ENCODE data around the gene SPIN3. TPM values are rescaled to one million over a fixed set of nuclear protein-coding genes. Genes with fewer than 3 reads are reported as not detected.

The SPIN3 gene
- total and polyA plus RNA-seq, 2 of the 13 experiments (the other 11 are each of a cell fraction or from before 2014, with no cell fraction given), result 8.4 to 8.8 TPM

DNA sequence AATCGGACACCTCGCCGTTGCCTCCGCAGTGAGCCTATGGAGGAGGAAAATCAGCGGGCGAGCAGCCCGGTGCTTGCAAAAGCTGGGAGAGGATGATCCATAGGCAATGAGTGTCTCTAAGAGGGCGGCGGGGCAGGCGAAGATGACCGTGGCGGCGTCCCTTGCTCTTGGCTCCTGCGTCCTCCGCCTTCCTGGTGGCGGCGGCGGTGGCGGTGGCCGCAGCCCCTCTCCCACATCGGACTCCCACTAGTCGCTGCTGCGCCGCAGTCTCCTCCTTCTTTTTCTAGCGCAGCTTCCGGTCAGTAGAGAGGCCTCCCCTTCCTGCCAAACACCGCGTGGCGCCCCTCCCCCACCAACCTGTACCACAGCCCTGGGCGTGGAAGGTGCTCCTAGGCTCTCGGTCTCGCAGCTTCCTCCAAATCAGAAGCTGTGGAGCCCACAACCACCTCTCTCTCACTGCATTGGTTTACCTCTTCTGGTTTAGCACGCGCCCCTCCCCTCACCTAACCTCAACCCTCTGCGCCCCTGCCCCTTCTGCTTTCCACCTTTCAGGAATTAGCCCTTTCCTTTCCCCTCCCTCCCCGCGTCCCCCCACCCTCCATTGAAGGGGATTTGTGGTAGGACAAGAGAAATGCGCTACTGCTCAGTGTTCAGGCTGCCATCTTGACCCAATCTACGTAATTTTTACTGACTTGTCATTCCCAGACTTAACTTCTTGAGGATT, at the start of gene SPIN3 (continued):
- TF ChIP-seq GABPB1 (CRISPR knock-in tag; IDR thresholded peaks at IDR 0.05), result peak; percentile 92
- 0 out of 2 replicates have a peak, but pooled peaks have one; percentile 33 for TF ChIP-seq KAT7 (CRISPR knock-in tag; IDR thresholded peaks at IDR 0.05; ENCODE audit: borderline replicate concordance)
- TF ChIP-seq, protein P1, sequence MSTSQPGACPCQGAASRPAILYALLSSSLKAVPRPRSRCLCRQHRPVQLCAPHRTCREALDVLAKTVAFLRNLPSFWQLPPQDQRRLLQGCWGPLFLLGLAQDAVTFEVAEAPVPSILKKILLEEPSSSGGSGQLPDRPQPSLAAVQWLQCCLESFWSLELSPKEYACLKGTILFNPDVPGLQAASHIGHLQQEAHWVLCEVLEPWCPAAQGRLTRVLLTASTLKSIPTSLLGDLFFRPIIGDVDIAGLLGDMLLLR (CRISPR knock-in tag; IDR thresholded peaks at IDR 0.05), result peak; percentile 46; the same call in 1 of the 2 replicates
- peak; percentile 77 for TF ChIP-seq YEATS4 (CRISPR knock-in tag; IDR thresholded peaks at IDR 0.05; ENCODE audit: borderline replicate concordance)
- TF ChIP-seq ZNF788 (CRISPR knock-in tag; IDR thresholded peaks at IDR 0.05; ENCODE audit: borderline replicate concordance), result peak; percentile 85
- peak; percentile 36 for TF ChIP-seq YY1 (IDR thresholded peaks at IDR 0.05; ENCODE audit: insufficient read depth, insufficient replicate concordance, low read depth, low read length)
- TF ChIP-seq KMT2A (CRISPR knock-in tag; IDR thresholded peaks at IDR 0.05), result peak; percentile 60; the same call in 1 of the 2 replicates
- no peak for TF ChIP-seq PAWR (CRISPR knock-in tag; IDR thresholded peaks at IDR 0.05; ENCODE audit: borderline replicate concordance)
- TF ChIP-seq PITX1 (CRISPR knock-in tag; IDR thresholded peaks at IDR 0.05), result 0 out of 2 replicates have a peak, but pooled peaks have one; percentile 27
- TF ChIP-seq LCORL (IDR thresholded peaks at IDR 0.05), result no peak
- TF ChIP-seq LCORL (CRISPR knock-in tag; IDR thresholded peaks at IDR 0.05), result peak; percentile 52; the same call in 1 of the 2 replicates
- peak; percentile 72 for TF ChIP-seq ETV5 (CRISPR knock-in tag; IDR thresholded peaks at IDR 0.05; ENCODE audit: borderline replicate concordance)
- TF ChIP-seq, protein P2, sequence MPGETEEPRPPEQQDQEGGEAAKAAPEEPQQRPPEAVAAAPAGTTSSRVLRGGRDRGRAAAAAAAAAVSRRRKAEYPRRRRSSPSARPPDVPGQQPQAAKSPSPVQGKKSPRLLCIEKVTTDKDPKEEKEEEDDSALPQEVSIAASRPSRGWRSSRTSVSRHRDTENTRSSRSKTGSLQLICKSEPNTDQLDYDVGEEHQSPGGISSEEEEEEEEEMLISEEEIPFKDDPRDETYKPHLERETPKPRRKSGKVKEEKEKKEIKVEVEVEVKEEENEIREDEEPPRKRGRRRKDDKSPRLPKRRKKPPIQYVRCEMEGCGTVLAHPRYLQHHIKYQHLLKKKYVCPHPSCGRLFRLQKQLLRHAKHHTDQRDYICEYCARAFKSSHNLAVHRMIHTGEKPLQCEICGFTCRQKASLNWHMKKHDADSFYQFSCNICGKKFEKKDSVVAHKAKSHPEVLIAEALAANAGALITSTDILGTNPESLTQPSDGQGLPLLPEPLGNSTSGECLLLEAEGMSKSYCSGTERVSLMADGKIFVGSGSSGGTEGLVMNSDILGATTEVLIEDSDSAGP (CRISPR knock-in tag; IDR thresholded peaks at IDR 0.05; ENCODE audit: borderline replicate concordance), result peak; percentile 59; the same call in 1 of the 2 replicates
- TF ChIP-seq ZNF382 (CRISPR knock-in tag; IDR thresholded peaks at IDR 0.05; ENCODE audit: borderline replicate concordance), result no peak
- TF ChIP-seq POLR2G (IDR thresholded peaks at IDR 0.05; ENCODE audit: low read depth, low read length), result peak; percentile 90
- no peak for TF ChIP-seq ZBTB1 (CRISPR knock-in tag; IDR thresholded peaks at IDR 0.05; ENCODE audit: borderline replicate concordance)
- TF ChIP-seq NR2F1 (CRISPR knock-in tag; IDR thresholded peaks at IDR 0.05), result no peak
- no peak for TF ChIP-seq SRSF9 (IDR thresholded peaks at IDR 0.05; ENCODE audit: borderline replicate concordance, insufficient read depth, low read depth, low read length, poor library complexity, severe bottlenecking)
- TF ChIP-seq, protein P3, sequence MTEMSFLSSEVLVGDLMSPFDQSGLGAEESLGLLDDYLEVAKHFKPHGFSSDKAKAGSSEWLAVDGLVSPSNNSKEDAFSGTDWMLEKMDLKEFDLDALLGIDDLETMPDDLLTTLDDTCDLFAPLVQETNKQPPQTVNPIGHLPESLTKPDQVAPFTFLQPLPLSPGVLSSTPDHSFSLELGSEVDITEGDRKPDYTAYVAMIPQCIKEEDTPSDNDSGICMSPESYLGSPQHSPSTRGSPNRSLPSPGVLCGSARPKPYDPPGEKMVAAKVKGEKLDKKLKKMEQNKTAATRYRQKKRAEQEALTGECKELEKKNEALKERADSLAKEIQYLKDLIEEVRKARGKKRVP (CRISPR knock-in tag; IDR thresholded peaks at IDR 0.05), result no peak
- TF ChIP-seq, protein P4, sequence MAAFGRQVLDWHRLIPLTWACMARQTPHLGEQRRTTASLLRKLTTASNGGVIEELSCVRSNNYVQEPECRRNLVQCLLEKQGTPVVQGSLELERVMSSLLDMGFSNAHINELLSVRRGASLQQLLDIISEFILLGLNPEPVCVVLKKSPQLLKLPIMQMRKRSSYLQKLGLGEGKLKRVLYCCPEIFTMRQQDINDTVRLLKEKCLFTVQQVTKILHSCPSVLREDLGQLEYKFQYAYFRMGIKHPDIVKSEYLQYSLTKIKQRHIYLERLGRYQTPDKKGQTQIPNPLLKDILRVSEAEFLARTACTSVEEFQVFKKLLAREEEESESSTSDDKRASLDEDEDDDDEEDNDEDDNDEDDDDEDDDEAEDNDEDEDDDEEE (CRISPR knock-in tag; IDR thresholded peaks at IDR 0.05), result no peak
- peak; percentile 70 for TF ChIP-seq GABPA (IDR thresholded peaks at IDR 0.05; ENCODE audit: low read depth, low read length)
- peak; percentile 90 for TF ChIP-seq GABPA (CRISPR knock-in tag; IDR thresholded peaks at IDR 0.05; ENCODE audit: low read depth)
- TF ChIP-seq KAT8 (CRISPR knock-in tag; IDR thresholded peaks at IDR 0.05), result peak; percentile 82; the same call in 1 of the 2 replicates
- TF ChIP-seq SMAD3 (CRISPR knock-in tag; IDR thresholded peaks at IDR 0.05), result no peak
- peak; percentile 83 for TF ChIP-seq TAF1 (CRISPR knock-in tag; IDR thresholded peaks at IDR 0.05)
- no peak for TF ChIP-seq MAZ (IDR thresholded peaks at IDR 0.05; ENCODE audit: borderline replicate concordance, low read depth, low read length)
- peak; percentile 36; the same call in 1 of the 2 replicates for TF ChIP-seq MAZ (CRISPR knock-in tag; IDR thresholded peaks at IDR 0.05; ENCODE audit: low read depth)

Measured in HepG2 (cell line).